GM19324 (cell line): ENCODE measurements around the gene RTN4IP1.
"Not testable (repeated sequence)": the region's sequence is repeated elsewhere in the genome, so short reads cannot be mapped to it uniquely, and the experiment has no call there.

Source experiments
- ATAC-seq: cut with Tn5 transposase; IDR thresholded peaks from one replicate; pipeline ENCODE4 v1.9.1; 2021; ENCODE audit warnings: mild to moderate bottlenecking, moderate library complexity; ENCODE audit not compliant: unreplicated experiment, low FRiP score

Gene RTN4IP1

GRCh38 chr6:106549521-106549920, 79.8 kb downstream of the RTN4IP1 start:
- ATAC-seq = no peak

GRCh38 chr6:106548926-106549455, 80.3 kb downstream of the RTN4IP1 start:
- not testable (repeated sequence) for ATAC-seq

- no peak for ATAC-seq
Measured at GRCh38 chr6:106547601-106548453, 81.5 kb downstream of the RTN4IP1 start.

GRCh38 chr6:106546691-106547414, 82.4 kb downstream of the RTN4IP1 start:
- no peak for ATAC-seq

GRCh38 chr6:106546261-106546690, 83.0 kb downstream of the RTN4IP1 start:
- no peak for ATAC-seq

- ATAC-seq = no peak
Measured at GRCh38 chr6:106540907-106541306, 88.4 kb downstream of the RTN4IP1 start.

GRCh38 chr6:106540432-106540831, 88.9 kb downstream of the RTN4IP1 start:
- no peak for ATAC-seq

- no peak for ATAC-seq
Measured at GRCh38 chr6:106539936-106540335, 89.4 kb downstream of the RTN4IP1 start.

- ATAC-seq = no peak
Measured at GRCh38 chr6:106538145-106538544, 91.2 kb downstream of the RTN4IP1 start.

GRCh38 chr6:106537662-106538061, 91.6 kb downstream of the RTN4IP1 start:
- no peak for ATAC-seq

- no peak for ATAC-seq
Measured at GRCh38 chr6:106536851-106537250, 92.4 kb downstream of the RTN4IP1 start.

GRCh38 chr6:106536357-106536756, 92.9 kb downstream of the RTN4IP1 start:
- no peak for ATAC-seq

GRCh38 chr6:106535012-106535411, 94.3 kb downstream of the RTN4IP1 start:
- ATAC-seq = no peak

- no peak for ATAC-seq
Measured at GRCh38 chr6:106534564-106534982, 94.7 kb downstream of the RTN4IP1 start.

GRCh38 chr6:106534004-106534403, 95.3 kb downstream of the RTN4IP1 start:
- no peak for ATAC-seq

GRCh38 chr6:106533054-106533453, 96.2 kb downstream of the RTN4IP1 start:
- no peak for ATAC-seq

- ATAC-seq = no peak
Measured at GRCh38 chr6:106530502-106530901, 98.8 kb downstream of the RTN4IP1 start.

- no peak for ATAC-seq
Measured at GRCh38 chr6:106530026-106530425, 99.3 kb downstream of the RTN4IP1 start.

GRCh38 chr6:106529438-106529837, 99.9 kb downstream of the RTN4IP1 start:
- no peak for ATAC-seq

GRCh38 chr6:106528521-106528920, 100.8 kb downstream of the RTN4IP1 start:
- no peak for ATAC-seq

GRCh38 chr6:106527979-106528378, 101.3 kb downstream of the RTN4IP1 start:
- no peak for ATAC-seq
